CD4-positive, alpha-beta T cell treated with Interleukin-4 for 1 hour (primary cell): ENCODE results near the gene FAM124B.

Source experiments
- DNase-seq, 2 donors: peaks; one replicate each; pipeline ENCODE4 v3.0.0-alpha.2; 2020 to 2022

FAM124B gene

DNA sequence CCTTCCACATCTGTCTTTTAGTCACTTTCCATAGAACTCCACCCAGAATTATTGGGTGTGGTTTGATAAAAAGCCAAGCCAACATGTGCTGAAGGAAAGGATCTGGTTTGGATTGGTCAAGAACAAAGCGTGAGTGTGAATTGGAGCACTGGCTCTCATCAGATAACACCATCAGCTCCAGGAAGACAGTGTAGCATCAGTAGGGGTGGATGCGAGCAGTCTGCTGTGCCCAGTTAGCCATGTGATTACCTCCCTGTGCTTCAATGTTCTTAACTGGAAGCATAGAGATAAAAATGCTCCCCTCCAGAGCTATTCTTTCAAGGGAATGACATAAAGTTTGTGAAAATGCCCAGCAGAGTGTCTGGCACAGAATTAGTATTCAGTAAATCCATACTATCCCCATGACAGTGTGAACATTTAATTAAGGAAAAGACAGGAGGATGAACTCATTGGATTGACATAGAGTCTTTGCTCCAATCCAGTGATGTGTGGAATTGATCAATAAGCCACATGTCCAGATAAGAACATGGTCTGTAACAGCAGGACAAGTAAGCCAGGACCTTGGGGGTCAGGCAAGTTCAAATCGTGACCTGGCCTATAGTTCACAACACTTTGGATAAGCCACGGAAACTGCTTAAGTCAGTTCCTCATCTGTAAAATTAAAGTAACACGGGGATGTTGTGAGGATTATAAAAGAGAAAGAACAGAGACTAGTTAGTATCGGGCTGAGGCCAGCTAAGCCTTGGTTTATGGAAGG lies 68.0 kb downstream of the FAM124B start:
- no peak for DNase-seq

DNA sequence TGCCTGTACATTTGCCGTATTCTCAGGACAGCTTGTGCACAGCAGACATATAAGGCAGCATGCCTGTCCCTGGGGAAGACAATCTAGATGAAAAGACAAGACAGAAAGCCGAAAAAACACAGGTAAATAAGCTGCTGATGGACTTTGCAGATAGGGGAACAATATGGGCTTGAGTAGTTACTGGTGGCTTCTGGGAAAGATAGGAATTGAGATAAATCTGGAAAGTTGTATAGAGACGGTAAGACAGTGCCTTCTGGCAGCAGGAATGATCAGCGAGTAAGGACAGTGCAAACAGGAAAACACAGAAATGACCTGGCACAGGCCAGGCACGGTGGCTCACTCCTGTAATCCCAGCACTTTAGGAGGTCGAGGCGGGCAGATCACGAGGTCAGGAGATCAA lies 70.2 kb downstream of the FAM124B start:
- no peak for DNase-seq

DNA sequence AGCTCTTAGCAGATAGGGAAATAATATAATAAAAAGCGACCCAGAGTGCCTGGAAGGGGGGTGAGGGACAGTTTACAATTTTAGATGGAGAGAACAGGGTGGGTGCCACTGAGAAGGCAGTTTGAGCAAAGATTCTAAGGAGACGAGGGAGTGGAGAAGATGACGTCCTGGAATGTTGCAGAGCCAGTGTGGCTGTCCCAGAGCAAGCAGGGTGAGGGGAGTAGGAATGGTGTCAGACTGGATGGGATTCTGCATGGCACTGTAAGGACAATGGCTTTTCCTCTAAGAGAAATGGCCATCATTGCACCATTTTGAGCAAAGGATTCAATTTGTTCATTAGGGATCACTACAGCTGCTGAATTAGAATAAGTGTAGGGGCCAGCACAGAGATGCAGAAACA lies 73.1 kb downstream of the FAM124B start:
- DNase-seq = no peak
